Right lobe of liver (tissue), 6 donors: ENCODE data around the gene PAX6. TPM values are rescaled to one million over a fixed set of nuclear protein-coding genes. Genes with fewer than 3 reads are reported as not detected.

Experiments used
- ATAC-seq, 4 donors: fragments of 200-7000 bp; cut with Tn5 transposase; one replicate each; pipeline ENCODE4 v1.9.1; 2020; ENCODE audit warnings: mild to moderate bottlenecking in 4 of 4, moderate library complexity in 4 of 4
- DNase-seq, 3 donors: peaks; one replicate each; pipeline ENCODE4 v3.0.0-alpha.2; 2020
- H3K27ac ChIP-seq, 3 donors: fragments of 200-600 bp; one replicate each; pipeline ENCODE4 v1.8.0; 2022
- H3K27me3 ChIP-seq, 2 donors: fragments of 200-600 bp; one replicate each; pipeline ENCODE4 v1.8.0; 2022
- H3K36me3 ChIP-seq, 4 donors: fragments of 200-600 bp; sonication (generic) in 1 of 4; one replicate each; pipeline versions ENCODE4 v1.5.1 to v1.8.0; 2017 to 2022; ENCODE audit warnings: control low read depth in 1 of 4
- H3K4me1 ChIP-seq, 4 donors: fragments of 200-600 bp; sonication (generic) in 1 of 4; one replicate each; pipeline versions ENCODE4 v1.5.1 to v1.8.0; 2017 to 2022; ENCODE audit warnings: control low read depth in 1 of 4
- H3K4me3 ChIP-seq, 3 donors: fragments of 200-600 bp; one replicate each; pipeline ENCODE4 v1.8.0; 2022
- H3K9me3 ChIP-seq, 4 donors: fragments of 200-600 bp; sonication (generic) in 1 of 4; one replicate each; pipeline versions ENCODE4 v1.5.1 to v1.8.0; 2017 to 2022; ENCODE audit warnings: control low read depth in 1 of 4
- CTCF ChIP-seq, 4 donors: fragments of 200-600 bp in 3 of 4; fragments of 450-650 bp in 1 of 4; IDR thresholded peaks; one replicate each; pipeline versions ENCODE4 v1.5.1 to v1.8.0; 2016 to 2022; ENCODE audit warnings: antibody characterized with exemption in 4 of 4, mild to moderate bottlenecking in 2 of 4
- POLR2A ChIP-seq: fragments of 450-650 bp; IDR thresholded peaks from one replicate; pipeline ENCODE4 v1.6.1; 2017; ENCODE audit warnings: antibody characterized with exemption, mild to moderate bottlenecking
- WGBS: methylation state at CpG from one replicate; pipeline ENCODE4 v1.1.6; 2018; ENCODE audit warnings: low coverage, low lambda C conversion rate; ENCODE audit not compliant: insufficient coverage; ENCODE audit errors: missing lambda C conversion rate; 5-methylcytosine and 5-hydroxymethylcytosine counted together
- intact Hi-C, 2 donors: fragments of 100-400 bp; cut with DNase I; formaldehyde crosslinking; loops; one replicate each; pipeline versions ENCODE4 v1.11.2 to v1.14.1; 2022
- total RNA-seq, 6 experiments: library from RNA; depleted of rRNA in 2 of 6; stranded (reverse); fragments of >200 nt in 2 of 6; fragmentation: NEBNext Ultra II Directional in 3 of 6; extraction: Animal tissue kit (Norgen Biotek cat#: 25700) in 3 of 6; gene quantifications; one replicate each; pipeline versions ENCODE4 v1.1.0 to v1.2.4, GENCODE V29; 2016 to 2023
- donor health status: DM: no; HTN: yes; CAD: no.
- donor health status: DM: no; HTN: no; CAD: no.
- donor health status: DM: no; HTN: no; CAD: no.
- donor health status: DM: no; HTN: yes; CAD: no.
- donor health status: DM: no; HTN: yes; CAD: no.

The PAX6 gene
- total RNA-seq, 6 experiments from 2014 or later, result not detected

GRCh38 chr11:31809857-31810778, 1.0 kb downstream of the PAX6 start:
- intact Hi-C loops, result no loop called here
- peak; percentile 42 to 63 (median 58) for ATAC-seq
- DNase-seq, result peak in 1 of 3 donors; percentile 26
- peaks cover 43 to 75% of the 10 kb centered on the region in 2 donors for H3K27me3 ChIP-seq
- TF ChIP-seq CTCF (IDR thresholded peaks at IDR 0.05), result no peak
- TF ChIP-seq POLR2A, result no peak
- H3K4me1 ChIP-seq, result peaks cover 0 to 35% (median 15%) of the 10 kb centered on the region in 4 donors
- H3K4me3 ChIP-seq, result peak overlapping the region; percentile 5 to 42 (median 33)
- no peak overlapping the region for H3K27ac ChIP-seq
- WGBS, result 13% methylated on average over 27 of the region's 91 CpGs
- no peaks in the 10 kb centered on the region for H3K36me3 ChIP-seq
- no peaks in the 10 kb centered on the region for H3K9me3 ChIP-seq

- ATAC-seq (no peak), DNase-seq (no peak)
- TF ChIP-seq CTCF (IDR thresholded peaks at IDR 0.05) (no peak), POLR2A (no peak)
- H3K27ac ChIP-seq, result no peak overlapping the region
- no peak overlapping the region for H3K4me3 ChIP-seq
- intact Hi-C loops, result no loop called here
- 24% methylated on average over 6 of the region's 6 CpGs for WGBS
- H3K9me3 ChIP-seq, result no peaks in the 10 kb centered on the region
- H3K36me3 ChIP-seq, result no peaks in the 10 kb centered on the region
- H3K4me1 ChIP-seq, result peaks cover 0 to 41% (median 15%) of the 10 kb centered on the region in 4 donors
- H3K27me3 ChIP-seq, result peaks cover 48 to 82% of the 10 kb centered on the region in 2 donors
Measured at GRCh38 chr11:31809541-31809856, 1.6 kb downstream of the PAX6 start.

GRCh38 chr11:31808721-31809540, 2.2 kb downstream of the PAX6 start:
- DNase-seq (no peak), ATAC-seq (no peak)
- H3K4me1 ChIP-seq, result peaks cover 0 to 45% (median 15%) of the 10 kb centered on the region in 4 donors
- no peak overlapping the region for H3K4me3 ChIP-seq
- no peak overlapping the region for H3K27ac ChIP-seq
- intact Hi-C loops, result no loop called here
- WGBS, result 15% methylated on average over 14 of the region's 21 CpGs
- H3K9me3 ChIP-seq, result no peaks in the 10 kb centered on the region
- TF ChIP-seq POLR2A (no peak), CTCF (IDR thresholded peaks at IDR 0.05) (no peak)
- no peaks in the 10 kb centered on the region for H3K36me3 ChIP-seq
- peaks cover 53 to 76% of the 10 kb centered on the region in 2 donors for H3K27me3 ChIP-seq

GRCh38 chr11:31807799-31808667, 3.1 kb downstream of the PAX6 start:
- H3K27me3 ChIP-seq, result peaks cover 48 to 74% of the 10 kb centered on the region in 2 donors
- no peaks in the 10 kb centered on the region for H3K36me3 ChIP-seq
- no peak overlapping the region for H3K4me3 ChIP-seq
- intact Hi-C loops, result no loop called here
- peaks cover 0 to 40% (median 10%) of the 10 kb centered on the region in 4 donors for H3K4me1 ChIP-seq
- DNase-seq (no peak), ATAC-seq (no peak)
- 2% methylated on average over 9 of the region's 9 CpGs for WGBS
- no peak overlapping the region for H3K27ac ChIP-seq
- no peak for TF ChIP-seq CTCF (IDR thresholded peaks at IDR 0.05)
- TF ChIP-seq POLR2A, result no peak
- H3K9me3 ChIP-seq, result no peaks in the 10 kb centered on the region
